Osteoblast (primary cell): ENCODE measurements around the gene GDF2. TPM values are rescaled to one million over a fixed set of nuclear protein-coding genes. Genes with fewer than 3 reads are reported as not detected.
A peak's percentile ranks its signal among the peaks of the same experiment; 100 is the strongest.

Source experiments
- DNase-seq: peaks from one replicate; pipeline ENCODE4 v3.0.0; 2011; ENCODE audit warnings: low spot score, mixed read lengths; ENCODE audit not compliant: insufficient read length; ENCODE audit errors: missing footprints
- H2AFZ ChIP-seq: 2 replicates; pipeline ENCODE4 v1.6.0; 2011; ENCODE audit warnings: mild to moderate bottlenecking, low read length
- H3K27ac ChIP-seq: 2 replicates; pipeline ENCODE4 v1.5.1; 2011; ENCODE audit warnings: mild to moderate bottlenecking, low read depth, low read length, moderate library complexity
- H3K27me3 ChIP-seq: 2 replicates; pipeline ENCODE4 v1.6.0; 2012; ENCODE audit warnings: mild to moderate bottlenecking, control low read depth, inconsistent platforms, low read length, moderate library complexity; ENCODE audit not compliant: insufficient read depth
- H3K36me3 ChIP-seq: 2 replicates; pipeline ENCODE4 v1.5.1; 2011; ENCODE audit warnings: mild to moderate bottlenecking, low read length, control low read depth, moderate library complexity; ENCODE audit not compliant: insufficient read depth
- H3K4me1 ChIP-seq: 2 replicates; pipeline ENCODE4 v1.5.1; 2011; ENCODE audit warnings: mild to moderate bottlenecking, low read length, control low read depth, moderate library complexity; ENCODE audit not compliant: insufficient read depth
- H3K4me2 ChIP-seq: 2 replicates; pipeline ENCODE4 v1.6.0; 2011; ENCODE audit warnings: mild to moderate bottlenecking, low read length; ENCODE audit not compliant: insufficient read depth
- H3K4me3 ChIP-seq: fragments of 200-600 bp; sonication (generic); 3 replicates; pipeline ENCODE4 v1.5.1; 2012; ENCODE audit warnings: mild to moderate bottlenecking, low read length, inconsistent platforms; ENCODE audit not compliant: insufficient read depth
- H3K79me2 ChIP-seq: 2 replicates; pipeline ENCODE4 v1.6.0; 2012; ENCODE audit warnings: mild to moderate bottlenecking, low read length, control low read depth, inconsistent platforms; ENCODE audit not compliant: insufficient read depth
- H3K9me3 ChIP-seq: 2 replicates; pipeline ENCODE4 v1.5.1; 2011; ENCODE audit warnings: low read depth, low read length, control low read depth
- H4K20me1 ChIP-seq: 2 replicates; pipeline ENCODE4 v1.6.0; 2012; ENCODE audit warnings: mild to moderate bottlenecking, low read length, control low read depth; ENCODE audit not compliant: insufficient read depth
- CTCF ChIP-seq: IDR thresholded peaks from 2 replicates; pipeline ENCODE4 v1.5.1; 2011; ENCODE audit warnings: mild to moderate bottlenecking, low read depth, low read length, moderate library complexity; ENCODE audit errors: extremely low read depth
- total RNA-seq: library from RNA; depleted of rRNA; stranded (reverse); fragments of >200 nt; gene quantifications from 2 replicates; pipeline ENCODE4 v1.2.3, GENCODE V29; 2012

GDF2 gene
- total RNA-seq, 1 donor: not detected

- no peaks in the 10 kb centered on the region for H3K36me3 ChIP-seq
- H3K4me1 ChIP-seq: no peaks in the 10 kb centered on the region
- peaks cover 7% of the 10 kb centered on the region for H3K27me3 ChIP-seq
- peak; percentile 10 for DNase-seq
- H4K20me1 ChIP-seq: no peaks in the 10 kb centered on the region
- H3K9me3 ChIP-seq: no peaks in the 10 kb centered on the region
- no peak overlapping the region for H2AFZ ChIP-seq
- no peak overlapping the region for H3K4me3 ChIP-seq
- no peaks in the 10 kb centered on the region for H3K79me2 ChIP-seq
- no peak overlapping the region for H3K27ac ChIP-seq
- no peak overlapping the region for H3K4me2 ChIP-seq
- TF ChIP-seq CTCF: no peak
These were observed 4.7 kb downstream of the GDF2 start for GRCh38 chr10:47326927-47327330.

- H3K79me2 ChIP-seq: no peaks in the 10 kb centered on the region
- H3K27me3 ChIP-seq: peaks cover 8% of the 10 kb centered on the region
- DNase-seq: peak; percentile 58
- no peak overlapping the region for H3K27ac ChIP-seq
- no peak for TF ChIP-seq CTCF
- H3K36me3 ChIP-seq: no peaks in the 10 kb centered on the region
- H4K20me1 ChIP-seq: no peaks in the 10 kb centered on the region
- no peak overlapping the region for H3K4me2 ChIP-seq
- no peaks in the 10 kb centered on the region for H3K9me3 ChIP-seq
- no peak overlapping the region for H3K4me3 ChIP-seq
- no peak overlapping the region for H2AFZ ChIP-seq
- no peaks in the 10 kb centered on the region for H3K4me1 ChIP-seq
These were observed 7.6 kb downstream of the GDF2 start for GRCh38 chr10:47329855-47330254.

- peak; percentile 75 for DNase-seq
- no peak for TF ChIP-seq CTCF
- H2AFZ ChIP-seq: no peak overlapping the region
- no peak overlapping the region for H3K4me3 ChIP-seq
- H3K27ac ChIP-seq: no peak overlapping the region
- H3K36me3 ChIP-seq: no peaks in the 10 kb centered on the region
- no peaks in the 10 kb centered on the region for H3K9me3 ChIP-seq
- no peaks in the 10 kb centered on the region for H3K79me2 ChIP-seq
- H3K27me3 ChIP-seq: peaks cover 13% of the 10 kb centered on the region
- no peaks in the 10 kb centered on the region for H4K20me1 ChIP-seq
- H3K4me1 ChIP-seq: no peaks in the 10 kb centered on the region
- H3K4me2 ChIP-seq: no peak overlapping the region
These were observed 8.1 kb downstream of the GDF2 start for GRCh38 chr10:47330366-47330765.

- Histone ChIP-seq H2AFZ (no peak overlapping the region), H3K79me2 (no peaks in the 10 kb centered on the region), H3K27me3 (peaks cover 16% of the 10 kb centered on the region), H3K36me3 (no peaks in the 10 kb centered on the region), H3K4me3 (no peak overlapping the region), H3K9me3 (no peaks in the 10 kb centered on the region), H3K27ac (no peak overlapping the region), H3K4me1 (no peaks in the 10 kb centered on the region), H3K4me2 (no peak overlapping the region), H4K20me1 (no peaks in the 10 kb centered on the region)
- DNase-seq: peak; percentile 6
- no peak for TF ChIP-seq CTCF
These were observed 8.6 kb downstream of the GDF2 start for GRCh38 chr10:47330804-47331203.
